ENCODE results near the gene SLC52A3.

Gene SLC52A3

DNA sequence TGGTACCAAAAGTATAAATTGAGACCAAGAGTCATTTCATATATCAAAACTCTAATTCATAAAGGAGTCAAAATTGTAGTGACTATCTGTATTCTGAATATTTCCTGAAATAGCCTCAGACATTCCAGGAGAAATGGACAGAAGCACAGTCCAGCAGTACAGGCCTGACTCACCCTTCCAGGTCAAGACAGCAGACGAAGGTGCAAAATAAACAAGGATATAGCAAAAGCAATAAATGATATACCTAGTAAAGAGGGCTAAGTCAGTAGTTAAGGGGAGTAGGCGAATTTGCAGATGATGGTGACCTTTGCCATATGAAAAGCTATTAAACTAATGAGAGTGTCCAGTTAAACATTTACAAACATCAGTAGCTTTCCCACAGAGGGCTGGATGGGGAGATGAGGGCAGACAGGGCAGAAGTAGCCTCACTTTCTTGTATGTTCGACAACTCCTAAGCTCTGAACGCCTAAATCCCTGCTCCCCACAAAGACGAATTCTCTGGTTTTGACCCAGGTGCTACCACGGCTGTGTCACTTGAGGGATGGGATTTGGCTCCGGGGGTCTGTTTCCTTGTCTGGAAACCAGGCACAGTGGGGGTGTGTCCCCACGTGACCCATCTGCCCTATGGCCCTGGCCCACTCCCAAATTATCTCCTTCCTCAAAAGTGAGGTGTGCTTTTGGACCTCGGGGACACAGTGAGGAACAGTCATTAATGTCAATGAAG is 3.6 kb upstream of the SLC52A3 start:
- Histone ChIP-seq H3K4me3 (ENCODE audit: insufficient read depth, low read depth, low read length) (no peak overlapping the region), H3K36me3 (ENCODE audit: control insufficient read depth, insufficient read depth, low read length) (no peaks in the 10 kb centered on the region), H3K27ac (ENCODE audit: insufficient read depth, low read depth, low read length, poor library complexity, severe bottlenecking) (no peak overlapping the region), H3K4me1 (ENCODE audit: control insufficient read depth, insufficient read depth, low read length) (no peaks in the 10 kb centered on the region), H3K27me3 (ENCODE audit: control insufficient read depth, insufficient read depth, low read length, poor library complexity, severe bottlenecking) (no peaks in the 10 kb centered on the region), H3K9me3 (ENCODE audit: control insufficient read depth, low read length) (no peaks in the 10 kb centered on the region)
- WGBS, 2 experiments: 84 to 86% methylated on average over 8 to 9 of the region's 9 CpGs

DNA sequence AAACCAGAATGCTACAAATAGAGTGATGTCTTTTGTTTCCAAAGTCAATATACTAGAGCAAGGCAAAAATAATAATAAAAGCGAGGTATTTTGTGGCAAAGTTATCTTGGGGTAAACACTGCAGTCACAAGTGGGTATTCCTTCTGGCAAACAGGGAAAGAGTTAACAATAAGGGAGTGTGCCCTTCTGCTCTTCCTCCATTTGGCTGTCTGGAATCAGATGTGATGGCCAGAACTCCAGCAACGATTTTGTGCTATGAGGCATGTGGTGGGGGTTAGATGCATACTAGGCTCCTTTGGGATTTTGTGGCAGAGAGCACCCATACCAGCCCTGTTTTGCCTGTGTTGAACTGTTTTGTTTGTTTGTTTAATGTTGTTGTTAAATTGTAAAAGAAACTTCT is 2.4 kb upstream of the SLC52A3 start:
- H3K4me1 ChIP-seq (ENCODE audit: control insufficient read depth, insufficient read depth, low read length): no peaks in the 10 kb centered on the region
- no peak overlapping the region for H3K27ac ChIP-seq (ENCODE audit: insufficient read depth, low read depth, low read length, poor library complexity, severe bottlenecking)
- no peak overlapping the region for H3K4me3 ChIP-seq (ENCODE audit: insufficient read depth, low read depth, low read length)
- H3K9me3 ChIP-seq (ENCODE audit: control insufficient read depth, low read length): no peaks in the 10 kb centered on the region
- H3K36me3 ChIP-seq (ENCODE audit: control insufficient read depth, insufficient read depth, low read length): no peaks in the 10 kb centered on the region
- WGBS, 2 experiments: 93 to 99% methylated on average over 2 of the region's 2 CpGs
- H3K27me3 ChIP-seq (ENCODE audit: control insufficient read depth, insufficient read depth, low read length, poor library complexity, severe bottlenecking): no peaks in the 10 kb centered on the region

DNA sequence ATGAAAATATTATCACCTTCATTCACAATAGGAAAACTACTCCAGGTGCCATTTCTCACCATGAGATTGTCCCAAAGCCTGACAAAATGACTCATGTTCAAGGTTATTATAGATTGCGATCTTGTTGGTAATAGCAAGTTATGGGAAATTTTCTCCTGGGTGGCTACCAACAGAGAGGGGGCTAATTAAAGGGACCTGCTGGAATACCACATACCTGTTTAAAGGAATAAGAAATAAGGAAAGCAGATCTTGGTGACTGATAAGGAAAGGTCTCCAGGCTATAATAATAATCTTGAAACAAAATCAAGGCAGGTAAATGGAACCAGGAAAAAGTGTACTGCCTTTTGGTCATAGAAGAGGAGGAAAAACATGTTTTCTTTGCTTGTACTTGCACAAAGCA is 1.4 kb downstream of the SLC52A3 start:
- no peak overlapping the region for H3K4me3 ChIP-seq (ENCODE audit: insufficient read depth, low read depth, low read length)
- H3K27ac ChIP-seq (ENCODE audit: insufficient read depth, low read depth, low read length, poor library complexity, severe bottlenecking): no peak overlapping the region
- WGBS, 2 experiments: 93 to 97% methylated on average over 1 of the region's 1 CpG

DNA sequence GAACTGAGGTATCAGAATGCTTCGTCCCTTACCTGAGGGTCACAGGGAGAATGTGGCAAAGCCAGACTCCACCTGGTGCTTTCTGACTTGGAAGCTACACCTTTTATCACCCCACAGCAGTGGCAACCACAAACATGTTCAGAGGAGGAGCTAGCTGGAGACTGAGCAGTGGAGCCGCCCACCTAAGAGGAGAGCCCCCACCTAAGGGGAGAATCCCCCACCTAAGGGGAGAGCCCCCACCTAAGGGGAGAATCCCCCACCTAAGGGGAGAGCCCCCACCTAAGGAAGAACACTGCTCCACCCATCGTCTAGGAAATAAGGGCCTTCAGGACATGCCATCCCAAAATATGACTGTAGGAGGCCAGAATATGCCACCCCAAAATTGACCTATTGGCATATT is 4.0 kb downstream of the SLC52A3 start:
- Histone ChIP-seq H3K27ac (ENCODE audit: insufficient read depth, low read depth, low read length, poor library complexity, severe bottlenecking) (no peak overlapping the region), H3K4me1 (ENCODE audit: control insufficient read depth, insufficient read depth, low read length) (no peaks in the 10 kb centered on the region), H3K27me3 (ENCODE audit: control insufficient read depth, insufficient read depth, low read length, poor library complexity, severe bottlenecking) (peaks cover 10% of the 10 kb centered on the region), H3K4me3 (ENCODE audit: insufficient read depth, low read depth, low read length) (no peak overlapping the region), H3K9me3 (ENCODE audit: control insufficient read depth, low read length) (no peaks in the 10 kb centered on the region), H3K36me3 (ENCODE audit: control insufficient read depth, insufficient read depth, low read length) (no peaks in the 10 kb centered on the region)
- WGBS, 2 experiments: 89 to 91% methylated on average over 2 to 3 of the region's 3 CpGs

More for the DNA sequence above, 1.4 kb downstream of the SLC52A3 start:
- Histone ChIP-seq H3K9me3 (ENCODE audit: control insufficient read depth, low read length) (no peaks in the 10 kb centered on the region), H3K36me3 (ENCODE audit: control insufficient read depth, insufficient read depth, low read length) (no peaks in the 10 kb centered on the region), H3K27me3 (ENCODE audit: control insufficient read depth, insufficient read depth, low read length, poor library complexity, severe bottlenecking) (no peaks in the 10 kb centered on the region), H3K4me1 (ENCODE audit: control insufficient read depth, insufficient read depth, low read length) (no peaks in the 10 kb centered on the region)

DNA sequence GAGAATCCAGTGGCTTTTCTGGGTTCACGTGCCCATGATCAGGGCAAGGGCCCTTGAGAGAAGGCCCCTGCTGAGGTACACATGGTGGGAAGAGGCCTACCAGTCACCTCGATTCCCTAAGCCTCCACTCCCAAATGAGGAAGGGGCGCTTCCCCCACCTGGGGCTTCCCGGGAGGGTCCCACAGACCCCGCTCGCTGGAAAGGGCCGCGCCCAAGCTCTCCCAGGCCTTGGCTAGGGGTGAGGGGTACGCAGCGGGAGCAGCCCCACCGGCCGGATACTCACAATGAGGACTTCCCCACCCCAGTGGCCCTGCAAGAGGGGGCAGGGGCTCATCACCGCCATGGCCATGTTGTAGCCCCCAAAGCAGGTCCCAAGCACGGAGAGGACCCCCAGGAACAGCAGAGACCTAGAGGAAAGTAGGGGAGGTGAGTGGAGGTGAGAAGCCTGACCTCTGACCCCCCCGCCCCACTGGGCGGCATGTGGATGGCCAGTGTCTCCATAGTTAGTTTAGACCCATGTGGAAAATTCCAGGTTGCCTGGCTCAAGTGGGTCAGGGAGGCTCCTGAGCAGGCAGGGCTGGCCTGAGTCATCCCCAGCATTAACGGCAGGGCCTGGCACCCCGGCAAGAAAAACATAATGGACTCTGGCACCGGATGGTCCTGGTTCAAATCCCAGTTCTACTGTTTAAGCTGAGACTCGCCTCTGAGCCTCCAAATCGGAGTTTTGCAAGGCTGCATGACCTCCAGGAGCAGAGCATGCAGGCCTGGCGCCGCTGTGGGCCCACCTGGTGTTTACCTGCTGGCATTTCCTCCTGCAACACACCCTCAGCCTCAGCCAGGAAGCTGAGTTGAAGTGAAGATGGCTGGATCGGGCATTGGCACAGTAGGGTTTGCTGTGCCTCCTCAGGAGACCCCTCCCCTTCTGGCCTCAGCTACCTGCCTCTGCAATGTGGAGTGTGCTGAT is 6.6 kb downstream of the SLC52A3 start:
- no peaks in the 10 kb centered on the region for H3K36me3 ChIP-seq (ENCODE audit: control insufficient read depth, insufficient read depth, low read length)
- WGBS, 2 experiments: 88% methylated on average over 24 of the region's 24 CpGs
- H3K9me3 ChIP-seq (ENCODE audit: control insufficient read depth, low read length): no peaks in the 10 kb centered on the region
- H3K27me3 ChIP-seq (ENCODE audit: control insufficient read depth, insufficient read depth, low read length, poor library complexity, severe bottlenecking): peaks cover 10% of the 10 kb centered on the region
- no peak overlapping the region for H3K4me3 ChIP-seq (ENCODE audit: insufficient read depth, low read depth, low read length)
- no peak overlapping the region for H3K27ac ChIP-seq (ENCODE audit: insufficient read depth, low read depth, low read length, poor library complexity, severe bottlenecking)
- no peaks in the 10 kb centered on the region for H3K4me1 ChIP-seq (ENCODE audit: control insufficient read depth, insufficient read depth, low read length)

DNA sequence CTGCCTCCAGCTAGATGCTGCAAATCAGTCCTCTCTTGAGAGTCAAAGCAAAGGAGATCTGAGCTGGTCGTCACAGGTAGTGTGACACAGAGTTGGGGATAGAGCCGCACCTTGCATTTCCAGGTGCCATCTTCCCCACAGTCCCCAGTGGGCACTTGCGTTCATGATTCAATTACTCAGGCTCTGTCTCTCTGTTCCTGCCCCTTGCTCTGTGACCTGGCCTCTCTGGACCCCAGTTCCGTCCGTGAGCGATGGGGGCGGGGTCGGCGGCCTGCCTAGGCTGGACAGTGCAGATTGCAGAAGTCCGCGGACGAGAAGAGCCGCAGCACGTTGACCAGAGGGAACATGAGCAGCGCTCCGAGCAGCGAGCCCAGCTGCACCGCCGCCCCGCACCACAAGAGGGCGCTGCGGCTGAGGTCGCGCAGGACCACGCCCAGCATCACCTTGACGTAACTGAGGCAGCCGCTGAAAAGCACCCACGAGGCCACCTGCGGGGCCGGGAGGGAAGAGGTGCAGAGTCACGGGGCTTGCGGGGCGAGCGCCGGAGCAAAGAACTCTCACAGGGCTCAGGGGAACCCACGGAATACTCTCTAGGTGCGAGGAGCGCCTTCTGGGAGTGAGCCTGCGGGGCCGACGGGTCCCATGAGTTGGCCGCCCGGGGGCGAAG is 7.4 kb downstream of the SLC52A3 start:
- WGBS, 2 experiments: 30% methylated on average over 44 of the region's 44 CpGs
- Histone ChIP-seq H3K4me1 (ENCODE audit: control insufficient read depth, insufficient read depth, low read length) (no peaks in the 10 kb centered on the region), H3K36me3 (ENCODE audit: control insufficient read depth, insufficient read depth, low read length) (no peaks in the 10 kb centered on the region), H3K27ac (ENCODE audit: insufficient read depth, low read depth, low read length, poor library complexity, severe bottlenecking) (no peak overlapping the region), H3K27me3 (ENCODE audit: control insufficient read depth, insufficient read depth, low read length, poor library complexity, severe bottlenecking) (peaks cover 10% of the 10 kb centered on the region), H3K9me3 (ENCODE audit: control insufficient read depth, low read length) (no peaks in the 10 kb centered on the region), H3K4me3 (ENCODE audit: insufficient read depth, low read depth, low read length) (no peak overlapping the region)

DNA sequence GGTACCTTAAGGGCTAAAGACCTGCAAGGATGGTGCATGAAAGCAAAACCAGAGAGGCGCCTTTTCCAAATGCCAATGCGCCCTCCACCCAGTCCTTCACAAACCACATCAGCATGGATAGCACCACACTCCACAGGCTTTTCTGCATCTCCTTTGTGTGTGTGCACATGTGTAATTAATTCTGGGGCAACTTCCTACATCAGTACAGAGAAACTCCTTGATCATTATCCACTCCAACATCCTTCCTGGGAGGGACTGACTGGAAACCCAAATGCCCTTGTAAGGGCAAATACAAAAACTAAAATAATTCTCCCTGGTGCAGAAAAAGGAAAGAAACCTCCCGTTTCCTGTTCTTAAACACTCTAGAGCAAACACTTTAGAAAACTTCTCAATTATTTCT is 10.8 kb downstream of the SLC52A3 start:
- H3K27me3 ChIP-seq (ENCODE audit: control insufficient read depth, insufficient read depth, low read length, poor library complexity, severe bottlenecking): peaks cover 10% of the 10 kb centered on the region
- H3K4me1 ChIP-seq (ENCODE audit: control insufficient read depth, insufficient read depth, low read length): no peaks in the 10 kb centered on the region
- H3K27ac ChIP-seq (ENCODE audit: insufficient read depth, low read depth, low read length, poor library complexity, severe bottlenecking): no peak overlapping the region
- no peak overlapping the region for H3K4me3 ChIP-seq (ENCODE audit: insufficient read depth, low read depth, low read length)
- no peaks in the 10 kb centered on the region for H3K36me3 ChIP-seq (ENCODE audit: control insufficient read depth, insufficient read depth, low read length)
- WGBS, 2 experiments: 86 to 93% methylated on average over 3 of the region's 3 CpGs
- no peaks in the 10 kb centered on the region for H3K9me3 ChIP-seq (ENCODE audit: control insufficient read depth, low read length)

DNA sequence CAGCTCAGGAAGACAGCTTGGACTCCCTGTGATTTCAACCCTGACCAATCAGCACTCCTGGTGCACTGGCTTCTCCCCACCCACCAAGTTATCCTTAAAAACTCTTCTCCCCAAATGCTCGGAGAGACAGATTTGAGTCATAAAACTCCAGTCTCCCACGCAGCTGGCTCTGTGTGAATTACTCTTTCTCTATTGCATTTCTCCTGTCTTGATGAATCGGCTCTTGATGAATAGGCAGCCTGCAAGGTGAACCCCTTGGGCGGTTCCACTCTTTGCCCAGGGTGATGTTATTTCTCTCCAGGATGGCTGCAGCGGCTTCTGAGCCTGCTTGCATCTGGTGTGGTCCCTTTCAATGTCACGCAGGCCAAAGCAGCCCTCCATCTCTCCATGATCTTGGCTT is 12.4 kb downstream of the SLC52A3 start:
- 90 to 92% methylated on average over 6 of the region's 6 CpGs for WGBS, 2 experiments
- H3K27me3 ChIP-seq (ENCODE audit: control insufficient read depth, insufficient read depth, low read length, poor library complexity, severe bottlenecking): peaks cover 10% of the 10 kb centered on the region
- H3K4me3 ChIP-seq (ENCODE audit: insufficient read depth, low read depth, low read length): no peak overlapping the region
- H3K4me1 ChIP-seq (ENCODE audit: control insufficient read depth, insufficient read depth, low read length): no peaks in the 10 kb centered on the region
- no peaks in the 10 kb centered on the region for H3K36me3 ChIP-seq (ENCODE audit: control insufficient read depth, insufficient read depth, low read length)
- H3K27ac ChIP-seq (ENCODE audit: insufficient read depth, low read depth, low read length, poor library complexity, severe bottlenecking): no peak overlapping the region
- no peaks in the 10 kb centered on the region for H3K9me3 ChIP-seq (ENCODE audit: control insufficient read depth, low read length)

DNA sequence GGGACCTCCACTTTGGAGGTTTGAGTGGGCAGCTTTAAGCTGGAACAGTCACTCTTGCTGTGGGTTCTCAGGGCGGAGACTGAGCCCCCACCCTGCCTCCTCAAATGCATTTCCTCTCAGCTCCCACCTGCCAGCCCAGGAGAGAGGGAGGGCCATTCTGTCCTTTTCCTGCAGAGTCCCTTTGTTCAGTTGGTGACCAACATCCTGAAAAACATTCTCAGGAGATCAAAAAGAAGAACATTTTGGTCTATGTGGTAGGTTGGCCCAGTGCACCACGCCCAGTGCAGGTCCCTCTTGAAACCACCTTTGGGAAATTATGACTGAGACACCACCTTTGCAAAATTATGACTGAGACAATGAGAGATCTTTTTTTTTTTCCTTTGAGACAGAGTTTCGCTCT is 13.4 kb downstream of the SLC52A3 start:
- peaks cover under 1% of the 10 kb centered on the region for H3K27me3 ChIP-seq (ENCODE audit: control insufficient read depth, insufficient read depth, low read length, poor library complexity, severe bottlenecking)
- no peaks in the 10 kb centered on the region for H3K36me3 ChIP-seq (ENCODE audit: control insufficient read depth, insufficient read depth, low read length)
- H3K4me3 ChIP-seq (ENCODE audit: insufficient read depth, low read depth, low read length): no peak overlapping the region
- H3K27ac ChIP-seq (ENCODE audit: insufficient read depth, low read depth, low read length, poor library complexity, severe bottlenecking): no peak overlapping the region
- H3K4me1 ChIP-seq (ENCODE audit: control insufficient read depth, insufficient read depth, low read length): no peaks in the 10 kb centered on the region
- no peaks in the 10 kb centered on the region for H3K9me3 ChIP-seq (ENCODE audit: control insufficient read depth, low read length)
- WGBS, 2 experiments: 82 to 95% methylated on average over 3 of the region's 3 CpGs

All from ectodermal cell (in vitro differentiated cells).